ENCODE measurements around the gene CHAF1B.

GRCh38 chr21:36423771-36424433 lies 38.7 kb downstream of the CHAF1B start:
- TF ChIP-seq CTCF (IDR thresholded peaks at IDR 0.05; ENCODE audit: insufficient read depth, low read length, poor library complexity, severe bottlenecking), result no peak
- no peak for TF ChIP-seq EZH2phosphoT487 (conservative IDR thresholded peaks at IDR 0.05; ENCODE audit: low read length)
